ENCODE measurements around the gene DNAJC15.

DNAJC15 gene

DNA sequence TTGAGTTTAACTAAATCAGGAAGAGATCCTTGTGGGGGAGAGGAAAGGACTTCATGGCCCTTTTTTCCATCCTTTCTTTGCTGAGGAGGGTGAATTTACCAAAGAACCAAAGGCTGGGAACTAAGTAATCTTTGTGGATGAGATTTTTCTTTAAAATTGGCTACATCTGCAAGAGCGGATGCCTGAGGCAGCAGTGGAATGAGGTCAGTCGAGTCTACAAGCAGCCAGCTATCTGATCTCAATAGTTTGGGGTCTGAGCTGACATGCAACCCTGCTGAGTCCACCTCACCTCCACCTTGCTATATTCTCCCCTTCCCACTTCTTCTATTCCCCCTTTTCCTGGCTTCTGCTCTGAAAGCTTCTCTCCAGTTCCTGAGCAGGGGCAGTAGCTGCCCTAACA lies 3.6 kb upstream of the DNAJC15 start:
- Histone ChIP-seq H3K79me1 (ENCODE audit: low read depth, low read length) (no peaks in the 10 kb centered on the region), H3K9ac (ENCODE audit: low read depth, low read length, poor library complexity) (no peak overlapping the region), H3K4ac (ENCODE audit: low read length) (no peak overlapping the region), H3K4me1 (ENCODE audit: control insufficient read depth in 2 of 2, insufficient read depth in 1 of 2, low read depth in 1 of 2, low read length in 2 of 2) (peaks cover 0 to 5% of the 10 kb centered on the region in 2 donors), H4K91ac (ENCODE audit: low read depth, low read length, poor library complexity) (no peak overlapping the region), H2AK5ac (ENCODE audit: low read depth, low read length) (no peak overlapping the region), H3K36me3 (replicated peaks in 1 of 2; ENCODE audit: control insufficient read depth in 2 of 2, insufficient read depth in 2 of 2, low read length in 2 of 2) (no peaks in the 10 kb centered on the region), H3K27me3 (ENCODE audit: control insufficient read depth in 3 of 3, insufficient read depth in 3 of 3, low read depth in 1 of 3, low read length in 3 of 3) (no peaks in the 10 kb centered on the region), H2BK12ac (ENCODE audit: low read length) (no peak overlapping the region), H2BK120ac (ENCODE audit: low read depth, low read length) (no peak overlapping the region), H2AFZ (ENCODE audit: low read length) (no peak overlapping the region), H3K27ac (replicated peaks; ENCODE audit: low read length) (no peak overlapping the region), H4K8ac (ENCODE audit: low read depth, low read length) (no peak overlapping the region), H3K18ac (ENCODE audit: low read length) (no peak overlapping the region), H2BK5ac (ENCODE audit: low read length) (no peak overlapping the region), H2BK15ac (ENCODE audit: low read length) (no peak overlapping the region), H3K23ac (ENCODE audit: low read depth, low read length, poor library complexity) (no peak overlapping the region), H3K9me3 (replicated peaks in 1 of 2; ENCODE audit: control insufficient read depth in 2 of 2, insufficient read depth in 1 of 2, low read depth in 1 of 2, low read length in 2 of 2) (no peaks in the 10 kb centered on the region), H3K4me3 (ENCODE audit: low read length in 2 of 2) (no peak overlapping the region), H3K4me2 (ENCODE audit: insufficient read depth, low read length, poor library complexity, severe bottlenecking) (no peak overlapping the region), H3K14ac (ENCODE audit: low read length) (no peak overlapping the region)
- no CpG with 5 or more reads among the region's 2 CpGs for WGBS, 2 donors (ENCODE audit: extremely low coverage in 2 of 2, insufficient read length in 2 of 2, insufficient replicate concordance in 1 of 2)
- no peak for DNase-seq (ENCODE audit: low spot score)

DNA sequence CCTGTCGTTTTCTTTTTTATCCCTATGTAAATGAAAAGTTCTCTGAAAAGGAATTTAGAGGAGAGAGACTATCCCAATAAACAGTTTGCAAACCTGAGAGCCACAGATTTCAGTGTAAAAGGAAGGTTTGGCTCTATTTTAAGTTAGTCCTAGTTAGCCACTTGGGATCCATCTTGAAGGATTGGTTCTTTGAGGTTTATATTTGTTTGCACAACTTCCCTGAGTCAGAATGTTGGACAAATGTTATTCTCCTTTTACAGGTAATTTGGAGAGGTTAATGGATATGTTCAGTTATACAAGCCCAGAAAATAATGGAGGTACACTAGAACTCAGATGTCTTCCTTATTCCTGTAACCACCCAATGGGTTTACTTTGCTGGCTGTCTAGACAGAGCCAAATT lies 2.6 kb upstream of the DNAJC15 start:
- Histone ChIP-seq H2AFZ (ENCODE audit: low read length) (no peak overlapping the region), H3K27ac (replicated peaks; ENCODE audit: low read length) (no peak overlapping the region), H3K14ac (ENCODE audit: low read length) (no peak overlapping the region), H3K27me3 (ENCODE audit: control insufficient read depth in 3 of 3, insufficient read depth in 3 of 3, low read depth in 1 of 3, low read length in 3 of 3) (no peaks in the 10 kb centered on the region), H3K36me3 (replicated peaks in 1 of 2; ENCODE audit: control insufficient read depth in 2 of 2, insufficient read depth in 2 of 2, low read length in 2 of 2) (no peaks in the 10 kb centered on the region), H2BK12ac (ENCODE audit: low read length) (no peak overlapping the region), H3K4me2 (ENCODE audit: insufficient read depth, low read length, poor library complexity, severe bottlenecking) (no peak overlapping the region), H2BK120ac (ENCODE audit: low read depth, low read length) (no peak overlapping the region), H2BK5ac (ENCODE audit: low read length) (no peak overlapping the region), H3K79me1 (ENCODE audit: low read depth, low read length) (no peaks in the 10 kb centered on the region), H3K9ac (ENCODE audit: low read depth, low read length, poor library complexity) (no peak overlapping the region), H3K9me3 (replicated peaks in 1 of 2; ENCODE audit: control insufficient read depth in 2 of 2, insufficient read depth in 1 of 2, low read depth in 1 of 2, low read length in 2 of 2) (no peaks in the 10 kb centered on the region), H3K18ac (ENCODE audit: low read length) (no peak overlapping the region), H3K4me3 (ENCODE audit: low read length in 2 of 2) (no peak overlapping the region), H3K4ac (ENCODE audit: low read length) (no peak overlapping the region), H2AK5ac (ENCODE audit: low read depth, low read length) (no peak overlapping the region), H3K23ac (ENCODE audit: low read depth, low read length, poor library complexity) (no peak overlapping the region), H2BK15ac (ENCODE audit: low read length) (no peak overlapping the region), H4K8ac (ENCODE audit: low read depth, low read length) (no peak overlapping the region), H4K91ac (ENCODE audit: low read depth, low read length, poor library complexity) (no peak overlapping the region), H3K4me1 (ENCODE audit: control insufficient read depth in 2 of 2, insufficient read depth in 1 of 2, low read depth in 1 of 2, low read length in 2 of 2) (peaks cover 0 to 5% of the 10 kb centered on the region in 2 donors)
- no peak for DNase-seq (ENCODE audit: low spot score)
- no CpG with 5 or more reads among the region's 1 CpG for WGBS, 2 donors (ENCODE audit: extremely low coverage in 2 of 2, insufficient read length in 2 of 2, insufficient replicate concordance in 1 of 2)

DNA sequence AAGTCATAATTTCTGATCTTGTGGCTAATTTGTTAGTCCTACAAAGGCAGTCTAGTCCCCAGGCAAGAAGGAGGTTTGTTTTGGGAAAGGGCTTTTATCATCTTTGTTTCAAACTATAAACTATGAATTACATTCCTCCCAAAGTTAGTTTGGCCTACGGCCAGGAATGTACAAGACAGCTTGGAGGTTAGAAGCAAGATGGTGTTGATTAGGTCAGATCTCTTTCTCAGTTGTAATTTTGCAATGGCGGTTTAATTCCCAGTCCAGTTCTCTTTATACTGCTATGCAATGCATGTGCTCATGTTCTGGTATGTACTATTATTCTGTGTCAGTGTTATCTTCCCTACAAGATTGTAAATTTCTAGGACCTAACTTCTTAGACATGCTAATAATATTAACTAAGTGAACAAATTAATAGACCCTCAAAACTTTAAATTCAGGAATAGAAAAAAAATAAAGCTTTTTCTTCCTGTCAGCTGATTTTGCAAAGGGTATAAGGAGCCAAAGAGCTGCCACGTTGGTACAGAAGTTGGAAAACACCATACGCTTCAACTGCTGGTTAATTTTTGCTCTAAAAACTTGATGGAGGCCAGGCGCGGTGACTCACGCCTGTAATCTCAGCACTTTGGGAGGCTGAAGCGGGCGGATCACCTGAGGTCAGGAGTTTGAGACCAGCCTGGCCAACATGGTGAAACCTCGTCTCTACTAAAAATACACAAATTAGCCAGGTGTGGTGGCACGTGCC lies 1.3 kb upstream of the DNAJC15 start:
- H3K27ac ChIP-seq (replicated peaks; ENCODE audit: low read length) = no peak overlapping the region
- no peaks in the 10 kb centered on the region for H3K27me3 ChIP-seq (ENCODE audit: control insufficient read depth in 3 of 3, insufficient read depth in 3 of 3, low read depth in 1 of 3, low read length in 3 of 3)
- no peak for DNase-seq (ENCODE audit: low spot score)

DNA sequence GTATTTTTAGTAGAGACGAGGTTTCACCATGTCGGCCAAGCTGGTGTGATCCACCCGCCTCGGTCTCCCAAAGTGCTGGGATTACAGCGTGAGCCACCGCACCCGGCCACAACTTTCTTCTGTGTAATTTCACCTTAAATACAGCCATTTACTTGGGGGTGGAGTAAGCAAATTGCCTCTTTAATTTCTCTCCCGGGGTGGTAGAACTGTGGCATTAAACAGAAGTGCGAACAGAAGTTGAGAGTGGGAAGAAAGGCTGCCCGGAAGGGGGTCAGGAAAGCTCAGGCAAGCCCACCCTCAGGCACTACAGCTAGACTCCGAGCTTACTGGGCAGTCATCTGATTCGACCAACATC lies 475 bp upstream of the DNAJC15 start:
- no peak overlapping the region for H3K4me3 ChIP-seq (ENCODE audit: low read length in 2 of 2)
- H2BK5ac ChIP-seq (ENCODE audit: low read length) = no peak overlapping the region
- no peak overlapping the region for H3K9ac ChIP-seq (ENCODE audit: low read depth, low read length, poor library complexity)
- no peaks in the 10 kb centered on the region for H3K27me3 ChIP-seq (ENCODE audit: control insufficient read depth in 3 of 3, insufficient read depth in 3 of 3, low read depth in 1 of 3, low read length in 3 of 3)
- peak overlapping the region; percentile 5 for H2AFZ ChIP-seq (ENCODE audit: low read length)
- no peak for DNase-seq (ENCODE audit: low spot score)
- H3K4ac ChIP-seq (ENCODE audit: low read length) = no peak overlapping the region
- H2AK5ac ChIP-seq (ENCODE audit: low read depth, low read length) = peak overlapping the region; percentile 66
- H4K8ac ChIP-seq (ENCODE audit: low read depth, low read length) = no peak overlapping the region
- H3K4me1 ChIP-seq (ENCODE audit: control insufficient read depth in 2 of 2, insufficient read depth in 1 of 2, low read depth in 1 of 2, low read length in 2 of 2) = peaks cover 0 to 5% of the 10 kb centered on the region in 2 donors
- H3K14ac ChIP-seq (ENCODE audit: low read length) = no peak overlapping the region
- H3K4me2 ChIP-seq (ENCODE audit: insufficient read depth, low read length, poor library complexity, severe bottlenecking) = no peak overlapping the region
- no peak overlapping the region for H2BK15ac ChIP-seq (ENCODE audit: low read length)
- H3K79me1 ChIP-seq (ENCODE audit: low read depth, low read length) = no peaks in the 10 kb centered on the region
- H3K18ac ChIP-seq (ENCODE audit: low read length) = peak overlapping the region; percentile 12
- H3K36me3 ChIP-seq (replicated peaks in 1 of 2; ENCODE audit: control insufficient read depth in 2 of 2, insufficient read depth in 2 of 2, low read length in 2 of 2) = no peaks in the 10 kb centered on the region
- no peak overlapping the region for H2BK120ac ChIP-seq (ENCODE audit: low read depth, low read length)
- H3K23ac ChIP-seq (ENCODE audit: low read depth, low read length, poor library complexity) = no peak overlapping the region
- no CpG with 5 or more reads among the region's 12 CpGs for WGBS, 2 donors (ENCODE audit: extremely low coverage in 2 of 2, insufficient read length in 2 of 2, insufficient replicate concordance in 1 of 2)
- H4K91ac ChIP-seq (ENCODE audit: low read depth, low read length, poor library complexity) = no peak overlapping the region
- peak overlapping the region; percentile 49 for H2BK12ac ChIP-seq (ENCODE audit: low read length)
- H3K27ac ChIP-seq (replicated peaks; ENCODE audit: low read length) = no peak overlapping the region
- H3K9me3 ChIP-seq (replicated peaks in 1 of 2; ENCODE audit: control insufficient read depth in 2 of 2, insufficient read depth in 1 of 2, low read depth in 1 of 2, low read length in 2 of 2) = no peaks in the 10 kb centered on the region

More for the DNA sequence above, 1.3 kb upstream of the DNAJC15 start:
- no CpG with 5 or more reads among the region's 11 CpGs for WGBS, 2 donors (ENCODE audit: extremely low coverage in 2 of 2, insufficient read length in 2 of 2, insufficient replicate concordance in 1 of 2)
- Histone ChIP-seq H3K4me1 (ENCODE audit: control insufficient read depth in 2 of 2, insufficient read depth in 1 of 2, low read depth in 1 of 2, low read length in 2 of 2) (peaks cover 0 to 5% of the 10 kb centered on the region in 2 donors), H4K8ac (ENCODE audit: low read depth, low read length) (no peak overlapping the region), H2BK120ac (ENCODE audit: low read depth, low read length) (no peak overlapping the region), H3K36me3 (replicated peaks in 1 of 2; ENCODE audit: control insufficient read depth in 2 of 2, insufficient read depth in 2 of 2, low read length in 2 of 2) (no peaks in the 10 kb centered on the region), H3K9me3 (replicated peaks in 1 of 2; ENCODE audit: control insufficient read depth in 2 of 2, insufficient read depth in 1 of 2, low read depth in 1 of 2, low read length in 2 of 2) (no peaks in the 10 kb centered on the region), H2BK12ac (ENCODE audit: low read length) (no peak overlapping the region), H3K18ac (ENCODE audit: low read length) (no peak overlapping the region), H3K79me1 (ENCODE audit: low read depth, low read length) (no peaks in the 10 kb centered on the region), H3K14ac (ENCODE audit: low read length) (no peak overlapping the region), H2AFZ (ENCODE audit: low read length) (no peak overlapping the region), H3K4ac (ENCODE audit: low read length) (no peak overlapping the region), H3K4me2 (ENCODE audit: insufficient read depth, low read length, poor library complexity, severe bottlenecking) (no peak overlapping the region), H3K23ac (ENCODE audit: low read depth, low read length, poor library complexity) (no peak overlapping the region), H4K91ac (ENCODE audit: low read depth, low read length, poor library complexity) (no peak overlapping the region), H3K4me3 (ENCODE audit: low read length in 2 of 2) (no peak overlapping the region), H2AK5ac (ENCODE audit: low read depth, low read length) (no peak overlapping the region), H3K9ac (ENCODE audit: low read depth, low read length, poor library complexity) (no peak overlapping the region), H2BK15ac (ENCODE audit: low read length) (no peak overlapping the region), H2BK5ac (ENCODE audit: low read length) (no peak overlapping the region)

All from neuronal stem cell (in vitro differentiated cells).